H7 (cell line): ENCODE results near the gene THEMIS2. TPM values are rescaled to one million over a fixed set of nuclear protein-coding genes. Genes with fewer than 3 reads are reported as not detected.
"Not testable (repeated sequence)": the region's sequence is repeated elsewhere in the genome, so short reads cannot be mapped to it uniquely, and the experiment has no call there.

Experiments used
- DNase-seq: peaks from one replicate; pipeline ENCODE4 v3.0.0; 2012
- H3K27me3 ChIP-seq: 2 replicates; pipeline ENCODE4 v1.6.0; 2011; ENCODE audit warnings: mild to moderate bottlenecking, low read length; ENCODE audit not compliant: control insufficient read depth, insufficient read depth
- H3K36me3 ChIP-seq: replicated peaks from 2 replicates; pipeline ENCODE4 v1.5.1; 2011; ENCODE audit warnings: low read length; ENCODE audit not compliant: control insufficient read depth, insufficient read depth
- H3K4me3 ChIP-seq: 2 replicates; pipeline ENCODE4 v1.5.1; 2011; ENCODE audit warnings: low read depth, mild to moderate bottlenecking, control low read depth, low read length, moderate library complexity; ENCODE audit not compliant: insufficient read depth
- total RNA-seq: library from RNA; depleted of rRNA; stranded (reverse); fragments of >200 nt; shearing (Covaris generic); gene quantifications from 2 replicates; pipeline ENCODE4 v1.2.3, GENCODE V29; 2014

Gene THEMIS2
- total RNA-seq, 1 experiment from 2014 or later: 27.5 TPM

- H3K36me3 ChIP-seq, H3K27me3 ChIP-seq, H3K4me3 ChIP-seq, DNase-seq: not testable (repeated sequence)
These were observed 14.8 kb upstream of the THEMIS2 start for GRCh38 chr1:27857552-27857951.

- DNase-seq: peak; percentile 89
- no peaks in the 10 kb centered on the region for H3K27me3 ChIP-seq
- no peaks in the 10 kb centered on the region for H3K36me3 ChIP-seq
- no peak overlapping the region for H3K4me3 ChIP-seq
These were observed 14.0 kb upstream of the THEMIS2 start for GRCh38 chr1:27858072-27858948.

- H3K36me3 ChIP-seq: no peaks in the 10 kb centered on the region
- DNase-seq: peak; percentile 41
- H3K27me3 ChIP-seq: no peaks in the 10 kb centered on the region
- no peak overlapping the region for H3K4me3 ChIP-seq
These were observed 13.3 kb upstream of the THEMIS2 start for GRCh38 chr1:27858949-27859576.

GRCh38 chr1:27861436-27861835 lies 10.9 kb upstream of the THEMIS2 start:
- no peaks in the 10 kb centered on the region for H3K36me3 ChIP-seq
- no peak overlapping the region for H3K4me3 ChIP-seq
- no peaks in the 10 kb centered on the region for H3K27me3 ChIP-seq
- no peak for DNase-seq

- Histone ChIP-seq H3K4me3 (no peak overlapping the region), H3K36me3 (no peaks in the 10 kb centered on the region), H3K27me3 (no peaks in the 10 kb centered on the region)
- no peak for DNase-seq
These were observed 10.3 kb upstream of the THEMIS2 start for GRCh38 chr1:27862004-27862403.

- no peak overlapping the region for H3K4me3 ChIP-seq
- DNase-seq: no peak
- no peaks in the 10 kb centered on the region for H3K27me3 ChIP-seq
- no peaks in the 10 kb centered on the region for H3K36me3 ChIP-seq
These were observed 9.4 kb upstream of the THEMIS2 start for GRCh38 chr1:27862671-27863537.

- H3K27me3 ChIP-seq: no peaks in the 10 kb centered on the region
- no peaks in the 10 kb centered on the region for H3K36me3 ChIP-seq
- no peak overlapping the region for H3K4me3 ChIP-seq
- no peak for DNase-seq
These were observed 8.8 kb upstream of the THEMIS2 start for GRCh38 chr1:27863538-27863915.

- no peak for DNase-seq
- no peak overlapping the region for H3K4me3 ChIP-seq
- H3K36me3 ChIP-seq: no peaks in the 10 kb centered on the region
- H3K27me3 ChIP-seq: no peaks in the 10 kb centered on the region
These were observed 8.0 kb upstream of the THEMIS2 start for GRCh38 chr1:27864264-27864895.

GRCh38 chr1:27865821-27866220 lies 6.5 kb upstream of the THEMIS2 start:
- H3K27me3 ChIP-seq: no peaks in the 10 kb centered on the region
- H3K4me3 ChIP-seq: no peak overlapping the region
- no peak for DNase-seq
- H3K36me3 ChIP-seq: no peaks in the 10 kb centered on the region

- Histone ChIP-seq H3K36me3 (no peaks in the 10 kb centered on the region), H3K4me3 (no peak overlapping the region), H3K27me3 (peaks cover 12% of the 10 kb centered on the region; the same call in 1 of the 2 replicates)
- DNase-seq: no peak
These were observed 3.8 kb upstream of the THEMIS2 start for GRCh38 chr1:27868556-27868931.

GRCh38 chr1:27868932-27869718 lies 3.2 kb upstream of the THEMIS2 start:
- Histone ChIP-seq H3K27me3 (peaks cover 12% of the 10 kb centered on the region; the same call in 1 of the 2 replicates), H3K36me3 (no peaks in the 10 kb centered on the region), H3K4me3 (no peak overlapping the region)
- DNase-seq: peak; percentile 64

GRCh38 chr1:27869719-27870085 lies 2.6 kb upstream of the THEMIS2 start:
- DNase-seq: no peak
- no peaks in the 10 kb centered on the region for H3K36me3 ChIP-seq
- H3K27me3 ChIP-seq: peaks cover 12% of the 10 kb centered on the region; the same call in 1 of the 2 replicates
- H3K4me3 ChIP-seq: no peak overlapping the region

- H3K4me3 ChIP-seq, DNase-seq, H3K36me3 ChIP-seq: not testable (repeated sequence)
- H3K27me3 ChIP-seq: peaks cover 12% of the 10 kb centered on the region; the same call in 1 of the 2 replicates
These were observed 1.3 kb upstream of the THEMIS2 start for GRCh38 chr1:27871076-27871475.
